ENCODE measurements around the gene AIG1. TPM values are rescaled to one million over a fixed set of nuclear protein-coding genes. Genes with fewer than 3 reads are reported as not detected.

The AIG1 gene
- total and polyA plus RNA-seq, 2 experiments from 2014 or later, result 92.8 to 102 TPM

GRCh38 chr6:143363299-143363698 is 302.6 kb downstream of the AIG1 start:
- Histone ChIP-seq H3K27me3 (no peaks in the 10 kb centered on the region), H3K9me3 (ENCODE audit: low read depth) (no peaks in the 10 kb centered on the region), H3K4me2 (no peak overlapping the region), H3K79me2 (no peaks in the 10 kb centered on the region), H4K20me1 (ENCODE audit: insufficient read depth, poor library complexity, severe bottlenecking) (no peaks in the 10 kb centered on the region), H3K9me2 (replicated peaks; ENCODE audit: insufficient read depth) (no peaks in the 10 kb centered on the region), H3K27ac (no peak overlapping the region), H2AFZ (no peak overlapping the region), H3K36me3 (replicated peaks; ENCODE audit: insufficient read depth, low read depth) (no peaks in the 10 kb centered on the region), H3K4me1 (ENCODE audit: insufficient read depth) (no peaks in the 10 kb centered on the region), H3K4me3 (no peak overlapping the region)
- DNase-seq (ENCODE audit: low spot score), result no peak
- 59% methylated on average over 2 of the region's 2 CpGs for WGBS (ENCODE audit: low lambda C conversion rate, missing lambda C conversion rate)
- TF ChIP-seq CTCF (IDR thresholded peaks at IDR 0.05; ENCODE audit: poor library complexity) (no peak), EZH2 (IDR thresholded peaks at IDR 0.05; ENCODE audit: borderline replicate concordance) (no peak), EZH2phosphoT487 (IDR thresholded peaks at IDR 0.05; ENCODE audit: low read depth, severe bottlenecking, unreplicated experiment) (no peak)

- no peaks in the 10 kb centered on the region for H4K20me1 ChIP-seq (ENCODE audit: insufficient read depth, poor library complexity, severe bottlenecking)
- DNase-seq (ENCODE audit: low spot score), result no peak
- WGBS (ENCODE audit: low lambda C conversion rate, missing lambda C conversion rate), result 85% methylated on average over 2 of the region's 2 CpGs
- no peaks in the 10 kb centered on the region for H3K4me1 ChIP-seq (ENCODE audit: insufficient read depth)
- no peak overlapping the region for H3K27ac ChIP-seq
- no peak overlapping the region for H2AFZ ChIP-seq
- H3K36me3 ChIP-seq (replicated peaks; ENCODE audit: insufficient read depth, low read depth), result no peaks in the 10 kb centered on the region
- H3K4me3 ChIP-seq, result no peak overlapping the region
- no peak for TF ChIP-seq CTCF (IDR thresholded peaks at IDR 0.05; ENCODE audit: poor library complexity)
- no peak for TF ChIP-seq EZH2phosphoT487 (IDR thresholded peaks at IDR 0.05; ENCODE audit: low read depth, severe bottlenecking, unreplicated experiment)
- TF ChIP-seq EZH2 (IDR thresholded peaks at IDR 0.05; ENCODE audit: borderline replicate concordance), result no peak
- H3K9me2 ChIP-seq (replicated peaks; ENCODE audit: insufficient read depth), result no peaks in the 10 kb centered on the region
- no peaks in the 10 kb centered on the region for H3K79me2 ChIP-seq
- no peak overlapping the region for H3K4me2 ChIP-seq
- no peaks in the 10 kb centered on the region for H3K9me3 ChIP-seq (ENCODE audit: low read depth)
- H3K27me3 ChIP-seq, result no peaks in the 10 kb centered on the region
Measured at GRCh38 chr6:143368426-143368825, 307.7 kb downstream of the AIG1 start.

GRCh38 chr6:143369971-143370370 is 309.3 kb downstream of the AIG1 start:
- H4K20me1 ChIP-seq (ENCODE audit: insufficient read depth, poor library complexity, severe bottlenecking), result no peaks in the 10 kb centered on the region
- H3K4me3 ChIP-seq, result no peak overlapping the region
- no peaks in the 10 kb centered on the region for H3K36me3 ChIP-seq (replicated peaks; ENCODE audit: insufficient read depth, low read depth)
- no peaks in the 10 kb centered on the region for H3K27me3 ChIP-seq
- H2AFZ ChIP-seq, result no peak overlapping the region
- H3K4me2 ChIP-seq, result no peak overlapping the region
- no peaks in the 10 kb centered on the region for H3K79me2 ChIP-seq
- no peak for TF ChIP-seq EZH2phosphoT487 (IDR thresholded peaks at IDR 0.05; ENCODE audit: low read depth, severe bottlenecking, unreplicated experiment)
- TF ChIP-seq CTCF (IDR thresholded peaks at IDR 0.05; ENCODE audit: poor library complexity), result no peak
- TF ChIP-seq EZH2 (IDR thresholded peaks at IDR 0.05; ENCODE audit: borderline replicate concordance), result no peak
- no peak for DNase-seq (ENCODE audit: low spot score)
- no peaks in the 10 kb centered on the region for H3K9me2 ChIP-seq (replicated peaks; ENCODE audit: insufficient read depth)
- WGBS (ENCODE audit: low lambda C conversion rate, missing lambda C conversion rate), result 79% methylated on average over 3 of the region's 3 CpGs
- no peaks in the 10 kb centered on the region for H3K4me1 ChIP-seq (ENCODE audit: insufficient read depth)
- H3K27ac ChIP-seq, result no peak overlapping the region
- H3K9me3 ChIP-seq (ENCODE audit: low read depth), result no peaks in the 10 kb centered on the region

All from hepatocyte (in vitro differentiated cells).